DND-41 (cell line): ENCODE data around the gene MME.

Experiments used
- ATAC-seq: fragments of 200-7000 bp; cut with Tn5 transposase; 3 replicates; pipeline ENCODE4 v1.9.1; 2021; ENCODE audit warnings: low read depth; ENCODE audit not compliant: insufficient read depth
- DNase-seq: peaks from one replicate; pipeline ENCODE4 v3.0.0-alpha.2; 2020
- H2AFZ ChIP-seq: 2 replicates; pipeline ENCODE4 v1.6.0; 2012; ENCODE audit warnings: low read depth, low read length
- H3K27ac ChIP-seq: 2 replicates; pipeline ENCODE4 v1.5.1; 2012; ENCODE audit warnings: low read length, inconsistent platforms
- H3K27me3 ChIP-seq: fragments of 200-600 bp; sonication (generic); 2 replicates; pipeline ENCODE4 v1.6.0; 2012; ENCODE audit warnings: low read length, mild to moderate bottlenecking, inconsistent platforms; ENCODE audit not compliant: insufficient read depth, poor library complexity
- H3K36me3 ChIP-seq: 2 replicates; pipeline ENCODE4 v1.5.1; 2012; ENCODE audit warnings: low read length, inconsistent platforms; ENCODE audit not compliant: insufficient read depth
- H3K4me1 ChIP-seq: 2 replicates; pipeline ENCODE4 v1.5.1; 2012; ENCODE audit warnings: mild to moderate bottlenecking, low read length; ENCODE audit not compliant: insufficient read depth
- H3K4me2 ChIP-seq: 2 replicates; pipeline ENCODE4 v1.6.0; 2012; ENCODE audit warnings: mild to moderate bottlenecking, moderate library complexity, low read length, inconsistent platforms; ENCODE audit not compliant: insufficient read depth
- H3K4me3 ChIP-seq, 2 experiments: fragments of 200-600 bp in 1 of 2; shearing (Covaris generic) in 1 of 2; 2 replicates each; pipeline ENCODE4 v1.5.1; 2012 to 2016; ENCODE audit warnings: inconsistent platforms in 2 of 2, low read length in 2 of 2, mild to moderate bottlenecking in 2 of 2, low read depth in 1 of 2, moderate library complexity in 1 of 2
- H3K79me2 ChIP-seq: 2 replicates; pipeline ENCODE4 v1.6.0; 2012; ENCODE audit warnings: low read length, inconsistent platforms; ENCODE audit not compliant: insufficient read depth
- H3K9ac ChIP-seq: 2 replicates; pipeline ENCODE4 v1.6.0; 2012; ENCODE audit warnings: low read depth, mild to moderate bottlenecking, inconsistent platforms, low read length, moderate library complexity
- H3K9me3 ChIP-seq: 2 replicates; pipeline ENCODE4 v1.5.1; 2012; ENCODE audit warnings: low read length, moderate library complexity, mild to moderate bottlenecking, inconsistent platforms; ENCODE audit not compliant: insufficient read depth, severe bottlenecking
- H4K20me1 ChIP-seq: 2 replicates; pipeline ENCODE4 v1.6.0; 2012; ENCODE audit warnings: low read length; ENCODE audit not compliant: insufficient read depth
- CTCF ChIP-seq: IDR thresholded peaks from 2 replicates; pipeline ENCODE4 v1.5.1; 2012; ENCODE audit warnings: borderline replicate concordance, low read length, moderate library complexity, mild to moderate bottlenecking; ENCODE audit not compliant: poor library complexity, severe bottlenecking; ENCODE audit errors: extremely low read depth
- EZH2 ChIP-seq: IDR thresholded peaks from 3 replicates; pipeline ENCODE4 v1.6.1; 2012; ENCODE audit warnings: borderline replicate concordance, low read depth, mild to moderate bottlenecking, moderate library complexity, low read length, inconsistent platforms; ENCODE audit not compliant: severe bottlenecking

Gene MME

GRCh38 chr3:155070316-155070715 lies 9.8 kb upstream of the MME start:
- Histone ChIP-seq H4K20me1 (no peaks in the 10 kb centered on the region), H3K4me2 (no peak overlapping the region), H3K9ac (no peak overlapping the region), H3K4me3 (no peak overlapping the region), H3K9me3 (peaks cover 7% of the 10 kb centered on the region), H3K27me3 (no peaks in the 10 kb centered on the region), H2AFZ (0 out of 2 replicates have a peak overlapping the region, but pooled peaks have one; percentile 21), H3K27ac (peak overlapping the region; percentile 66), H3K4me1 (peaks cover 30% of the 10 kb centered on the region), H3K36me3 (no peaks in the 10 kb centered on the region), H3K79me2 (no peaks in the 10 kb centered on the region)
- TF ChIP-seq CTCF (no peak), EZH2 (no peak)
- DNase-seq (no peak), ATAC-seq (no peak)

GRCh38 chr3:155070932-155071387 lies 9.2 kb upstream of the MME start:
- Histone ChIP-seq H3K9ac (no peak overlapping the region), H3K27me3 (no peaks in the 10 kb centered on the region), H2AFZ (peak overlapping the region; percentile 43; the same call in 1 of the 2 replicates), H3K4me2 (no peak overlapping the region), H3K79me2 (no peaks in the 10 kb centered on the region), H3K9me3 (peaks cover 11% of the 10 kb centered on the region), H3K36me3 (no peaks in the 10 kb centered on the region), H3K4me3 (no peak overlapping the region), H4K20me1 (no peaks in the 10 kb centered on the region), H3K27ac (no peak overlapping the region), H3K4me1 (peaks cover 24% of the 10 kb centered on the region)
- TF ChIP-seq EZH2 (no peak), CTCF (no peak)
- ATAC-seq (peak; percentile 48; the same call in 1 of the 3 replicates), DNase-seq (no peak)

- Histone ChIP-seq H3K27ac (no peak overlapping the region), H3K79me2 (peaks cover 21% of the 10 kb centered on the region), H3K4me3 (no peak overlapping the region), H3K4me1 (peaks cover 33% of the 10 kb centered on the region), H3K9ac (no peak overlapping the region), H4K20me1 (no peaks in the 10 kb centered on the region), H3K4me2 (no peak overlapping the region), H3K27me3 (no peaks in the 10 kb centered on the region), H2AFZ (no peak overlapping the region), H3K36me3 (no peaks in the 10 kb centered on the region; the same call in 1 of the 2 replicates), H3K9me3 (peaks cover 11% of the 10 kb centered on the region)
- ATAC-seq (no peak), DNase-seq (no peak)
- TF ChIP-seq EZH2 (no peak), CTCF (no peak)
Measured at GRCh38 chr3:155075200-155075599, 4.9 kb upstream of the MME start.
